Parathyroid adenoma (tissue), 2 donors: Measurements from ENCODE around the gene AOAH.

Experiments used
- H2AFZ ChIP-seq: fragments of 300-600 bp; sonication (generic); one replicate; pipeline ENCODE4 v1.7.0; 2017; ENCODE audit warnings: antibody characterized with exemption, mild to moderate bottlenecking
- H3K27ac ChIP-seq: fragments of 300-600 bp; sonication (generic); one replicate; pipeline ENCODE4 v1.7.0; 2017
- H3K27me3 ChIP-seq: fragments of 300-600 bp; sonication (generic); one replicate; pipeline ENCODE4 v1.7.0; 2017; ENCODE audit warnings: low read length; ENCODE audit not compliant: control insufficient read depth, insufficient read depth
- H3K36me3 ChIP-seq: fragments of 300-600 bp; sonication (generic); one replicate; pipeline ENCODE4 v1.7.0; 2017; ENCODE audit warnings: low read length; ENCODE audit not compliant: control insufficient read depth, insufficient read depth
- H3K4me1 ChIP-seq: fragments of 300-600 bp; sonication (generic); one replicate; pipeline ENCODE4 v1.7.0; 2017; ENCODE audit warnings: control low read depth
- H3K4me2 ChIP-seq: fragments of 300-600 bp; sonication (generic); one replicate; pipeline ENCODE4 v1.7.0; 2017; ENCODE audit warnings: low read length
- H3K4me3 ChIP-seq: fragments of 300-600 bp; sonication (generic); one replicate; pipeline ENCODE4 v1.7.0; 2017; ENCODE audit warnings: low read depth, low read length
- H3K79me2 ChIP-seq: fragments of 300-600 bp; sonication (generic); one replicate; pipeline ENCODE4 v1.7.0; 2017; ENCODE audit warnings: control low read depth
- H3K9ac ChIP-seq: fragments of 300-600 bp; sonication (generic); one replicate; pipeline ENCODE4 v1.7.0; 2017; ENCODE audit warnings: mild to moderate bottlenecking
- H3K9me3 ChIP-seq: fragments of 300-600 bp; sonication (generic); one replicate; pipeline ENCODE4 v1.7.0; 2017; ENCODE audit warnings: low read length; ENCODE audit not compliant: control insufficient read depth
- TF ChIP-seq, protein P1 (sequence below): fragments of 300-600 bp; sonication (generic); IDR thresholded peaks from one replicate; pipeline ENCODE4 v1.7.0; 2017; ENCODE audit warnings: antibody characterized with exemption, mild to moderate bottlenecking
- donor health status: primary hyperparathyroidism.

Gene AOAH

DNA sequence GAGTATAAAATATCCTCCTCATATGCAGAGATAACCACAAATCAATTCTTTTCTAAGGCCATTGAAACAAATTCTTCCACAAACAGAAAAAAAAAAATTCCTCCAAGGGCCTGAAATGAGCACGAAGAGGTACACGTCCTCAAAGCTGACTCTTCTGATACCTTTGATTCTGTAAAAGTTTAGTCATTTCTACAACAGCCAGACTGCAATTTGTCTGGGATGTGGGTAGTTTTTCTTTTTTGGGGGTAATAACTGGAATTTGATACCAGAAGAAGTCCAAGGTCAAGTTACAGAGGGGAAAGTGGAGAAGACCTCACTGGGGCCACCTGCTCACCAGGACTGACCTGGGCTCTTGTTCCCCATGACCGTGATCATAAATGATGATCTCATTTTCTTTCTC is 121.8 kb downstream of the AOAH start:
- Histone ChIP-seq H3K36me3 (no peaks in the 10 kb centered on the region), H3K79me2 (no peaks in the 10 kb centered on the region), H3K27ac (no peak overlapping the region), H3K27me3 (no peaks in the 10 kb centered on the region), H2AFZ (no peak overlapping the region), H3K4me1 (no peaks in the 10 kb centered on the region), H3K4me3 (no peak overlapping the region), H3K9me3 (no peaks in the 10 kb centered on the region), H3K9ac (no peak overlapping the region), H3K4me2 (no peak overlapping the region)
- TF ChIP-seq, protein P1, sequence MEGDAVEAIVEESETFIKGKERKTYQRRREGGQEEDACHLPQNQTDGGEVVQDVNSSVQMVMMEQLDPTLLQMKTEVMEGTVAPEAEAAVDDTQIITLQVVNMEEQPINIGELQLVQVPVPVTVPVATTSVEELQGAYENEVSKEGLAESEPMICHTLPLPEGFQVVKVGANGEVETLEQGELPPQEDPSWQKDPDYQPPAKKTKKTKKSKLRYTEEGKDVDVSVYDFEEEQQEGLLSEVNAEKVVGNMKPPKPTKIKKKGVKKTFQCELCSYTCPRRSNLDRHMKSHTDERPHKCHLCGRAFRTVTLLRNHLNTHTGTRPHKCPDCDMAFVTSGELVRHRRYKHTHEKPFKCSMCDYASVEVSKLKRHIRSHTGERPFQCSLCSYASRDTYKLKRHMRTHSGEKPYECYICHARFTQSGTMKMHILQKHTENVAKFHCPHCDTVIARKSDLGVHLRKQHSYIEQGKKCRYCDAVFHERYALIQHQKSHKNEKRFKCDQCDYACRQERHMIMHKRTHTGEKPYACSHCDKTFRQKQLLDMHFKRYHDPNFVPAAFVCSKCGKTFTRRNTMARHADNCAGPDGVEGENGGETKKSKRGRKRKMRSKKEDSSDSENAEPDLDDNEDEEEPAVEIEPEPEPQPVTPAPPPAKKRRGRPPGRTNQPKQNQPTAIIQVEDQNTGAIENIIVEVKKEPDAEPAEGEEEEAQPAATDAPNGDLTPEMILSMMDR = no peak

- H3K4me2 ChIP-seq = no peak overlapping the region
- no peak overlapping the region for H2AFZ ChIP-seq
- no peaks in the 10 kb centered on the region for H3K9me3 ChIP-seq
- H3K36me3 ChIP-seq = no peaks in the 10 kb centered on the region
- no peak overlapping the region for H3K27ac ChIP-seq
- no peak overlapping the region for H3K9ac ChIP-seq
- no peaks in the 10 kb centered on the region for H3K4me1 ChIP-seq
- no peak overlapping the region for H3K4me3 ChIP-seq
- H3K27me3 ChIP-seq = no peaks in the 10 kb centered on the region
- TF ChIP-seq, protein P1 = no peak
- H3K79me2 ChIP-seq = no peaks in the 10 kb centered on the region
Observed at GRCh38 chr7:36601601-36602000, 122.7 kb downstream of the AOAH start.

GRCh38 chr7:36600869-36601530 is 123.3 kb downstream of the AOAH start:
- no peak overlapping the region for H3K27ac ChIP-seq
- no peaks in the 10 kb centered on the region for H3K36me3 ChIP-seq

DNA sequence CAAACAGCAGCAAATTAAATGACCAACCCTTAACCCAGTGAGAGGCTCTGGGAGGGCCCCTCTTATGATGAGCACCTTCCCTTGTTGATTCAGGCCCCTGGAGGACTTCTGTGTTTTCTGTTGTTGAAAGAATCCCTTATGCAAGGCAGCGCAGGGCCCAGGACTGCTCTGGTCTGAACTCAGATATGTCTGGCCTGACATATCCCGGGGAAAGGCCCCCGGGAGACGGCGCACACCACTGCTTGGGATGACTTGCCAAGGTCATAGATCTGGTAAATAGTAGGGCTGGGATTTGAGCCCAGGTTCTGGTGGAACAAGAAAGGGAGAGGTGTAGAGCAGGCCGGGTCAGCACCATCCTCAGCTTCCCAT is 124.0 kb downstream of the AOAH start:
- no peak overlapping the region for H3K4me3 ChIP-seq
- no peaks in the 10 kb centered on the region for H3K9me3 ChIP-seq
- no peak overlapping the region for H3K9ac ChIP-seq
- H3K27ac ChIP-seq = no peak overlapping the region
- TF ChIP-seq, protein P1 = no peak
- H3K36me3 ChIP-seq = no peaks in the 10 kb centered on the region
- no peaks in the 10 kb centered on the region for H3K79me2 ChIP-seq
- no peak overlapping the region for H2AFZ ChIP-seq
- H3K4me2 ChIP-seq = no peak overlapping the region
- no peaks in the 10 kb centered on the region for H3K4me1 ChIP-seq
- H3K27me3 ChIP-seq = no peaks in the 10 kb centered on the region

More at GRCh38 chr7:36600869-36601530, 123.3 kb downstream of the AOAH start:
- TF ChIP-seq, protein P1 = no peak
- no peak overlapping the region for H3K4me2 ChIP-seq
- no peaks in the 10 kb centered on the region for H3K27me3 ChIP-seq
- H3K9me3 ChIP-seq = no peaks in the 10 kb centered on the region
- H3K9ac ChIP-seq = no peak overlapping the region
- no peaks in the 10 kb centered on the region for H3K79me2 ChIP-seq
- H2AFZ ChIP-seq = no peak overlapping the region
- H3K4me3 ChIP-seq = no peak overlapping the region
- no peaks in the 10 kb centered on the region for H3K4me1 ChIP-seq

GRCh38 chr7:36599645-36600313 is 124.5 kb downstream of the AOAH start:
- Histone ChIP-seq H3K36me3 (no peaks in the 10 kb centered on the region), H3K4me2 (no peak overlapping the region), H3K79me2 (no peaks in the 10 kb centered on the region), H3K9me3 (no peaks in the 10 kb centered on the region), H3K4me1 (no peaks in the 10 kb centered on the region), H3K27ac (no peak overlapping the region), H3K4me3 (no peak overlapping the region), H2AFZ (no peak overlapping the region), H3K9ac (no peak overlapping the region), H3K27me3 (no peaks in the 10 kb centered on the region)
- TF ChIP-seq, protein P1 = no peak
